Left ventricle myocardium inferior (tissue), 1 donor: ENCODE measurements around the gene SSNA1. TPM values are rescaled to one million over a fixed set of nuclear protein-coding genes. Genes with fewer than 3 reads are reported as not detected.

Experiments used
- DNase-seq: peaks from one replicate; pipeline ENCODE4 v3.0.0-alpha.2; 2020
- H3K27ac ChIP-seq: fragments of 200-600 bp; replicated peaks from 2 replicates; pipeline ENCODE4 v1.8.0; 2021
- H3K27me3 ChIP-seq: fragments of 200-600 bp; 2 replicates; pipeline ENCODE4 v1.8.0; 2021; ENCODE audit warnings: low read depth
- H3K36me3 ChIP-seq: fragments of 200-600 bp; 2 replicates; pipeline ENCODE4 v1.8.0; 2021
- H3K4me1 ChIP-seq: fragments of 200-600 bp; 2 replicates; pipeline ENCODE4 v1.8.0; 2021
- H3K4me3 ChIP-seq: fragments of 200-600 bp; 2 replicates; pipeline ENCODE4 v1.8.0; 2021; ENCODE audit warnings: mild to moderate bottlenecking, moderate library complexity
- H3K9me3 ChIP-seq: fragments of 200-600 bp; replicated peaks from 2 replicates; pipeline ENCODE4 v1.8.0; 2021
- CTCF ChIP-seq: fragments of 200-600 bp; IDR thresholded peaks from 2 replicates; pipeline ENCODE4 v1.8.0; 2021; ENCODE audit warnings: antibody characterized with exemption, mild to moderate bottlenecking, borderline replicate concordance
- intact Hi-C: fragments of 100-400 bp; cut with micrococcal nuclease; formaldehyde crosslinking; loops from one replicate; pipeline ENCODE4 v1.11.0; 2022
- total RNA-seq: library from RNA; stranded (reverse); fragmentation: NEBNext Ultra II Directional; extraction: Animal tissue kit (Norgen Biotek cat#: 25700); gene quantifications from one replicate; pipeline ENCODE4 v1.2.1, GENCODE V29; 2021
- donor health status: DM: no; HTN: yes; CAD: no; lungs with severe emphysema.

The SSNA1 gene
- total RNA-seq, 1 donor from 2014 or later: 72.3 TPM

- no peak overlapping the region for H3K27ac ChIP-seq
- H3K4me3 ChIP-seq: no peak overlapping the region
- intact Hi-C loops: loop anchor here (5.0 kb wide), 1 partner anchor 107 kb away; no protein-coding TSS in a partner anchor
- no peak for DNase-seq
- H3K9me3 ChIP-seq: no peaks in the 10 kb centered on the region
- H3K36me3 ChIP-seq: no peaks in the 10 kb centered on the region
- H3K27me3 ChIP-seq: peaks cover 64% of the 10 kb centered on the region
- TF ChIP-seq CTCF: no peak
- H3K4me1 ChIP-seq: peaks cover 6% of the 10 kb centered on the region
These were observed 40.8 kb downstream of the SSNA1 start for GRCh38 chr9:137228968-137229896.

GRCh38 chr9:137229903-137230704, 41.6 kb downstream of the SSNA1 start:
- H3K4me1 ChIP-seq: peaks cover 5% of the 10 kb centered on the region
- peaks cover 72% of the 10 kb centered on the region for H3K27me3 ChIP-seq
- H3K27ac ChIP-seq: no peak overlapping the region
- DNase-seq: no peak
- H3K36me3 ChIP-seq: no peaks in the 10 kb centered on the region
- no peaks in the 10 kb centered on the region for H3K9me3 ChIP-seq
- H3K4me3 ChIP-seq: no peak overlapping the region
- intact Hi-C loops: loop anchor here (5.0 kb wide), 1 partner anchor 108 kb away; no protein-coding TSS in a partner anchor
- no peak for TF ChIP-seq CTCF

- DNase-seq: no peak
- Histone ChIP-seq H3K4me1 (peaks cover 11% of the 10 kb centered on the region), H3K27me3 (peaks cover 79% of the 10 kb centered on the region), H3K9me3 (no peaks in the 10 kb centered on the region), H3K4me3 (no peak within 1 kb of the TSS), H3K36me3 (no peaks in the 10 kb centered on the region), H3K27ac (no peak within 1 kb of the TSS)
- intact Hi-C loops: no loop called here
- no peak for TF ChIP-seq CTCF
These were observed 42.4 kb downstream of the SSNA1 start, which contains the start of gene SLC34A3 for GRCh38 chr9:137230705-137231371. Gene SLC34A3 (plus strand): TSS chr9:137230901. CDS start chr9:137231703, 802 bp downstream.

GRCh38 chr9:137231372-137232039, 43.0 kb downstream of the SSNA1 start:
- intact Hi-C loops: no loop called here

More at GRCh38 chr9:137231372-137232039, 43.0 kb downstream of the SSNA1 start:
- no peak for TF ChIP-seq CTCF
- Histone ChIP-seq H3K36me3 (no peaks in the 10 kb centered on the region), H3K9me3 (no peaks in the 10 kb centered on the region), H3K4me1 (peaks cover 18% of the 10 kb centered on the region), H3K4me3 (no peak overlapping the region), H3K27ac (no peak overlapping the region), H3K27me3 (peaks cover 79% of the 10 kb centered on the region)
- no peak for DNase-seq
